Embryonic facial prominence (tissue), 1 donor: ENCODE measurements around the gene GSX2.
"Not testable (repeated sequence)": the region's sequence is repeated elsewhere in the genome, so short reads cannot be mapped to it uniquely, and the experiment has no call there.

Source experiments
- DNase-seq: peaks from one replicate; pipeline ENCODE4 v3.0.0-alpha.2; 2016; ENCODE audit errors: extremely low spot score

The GSX2 gene

DNA sequence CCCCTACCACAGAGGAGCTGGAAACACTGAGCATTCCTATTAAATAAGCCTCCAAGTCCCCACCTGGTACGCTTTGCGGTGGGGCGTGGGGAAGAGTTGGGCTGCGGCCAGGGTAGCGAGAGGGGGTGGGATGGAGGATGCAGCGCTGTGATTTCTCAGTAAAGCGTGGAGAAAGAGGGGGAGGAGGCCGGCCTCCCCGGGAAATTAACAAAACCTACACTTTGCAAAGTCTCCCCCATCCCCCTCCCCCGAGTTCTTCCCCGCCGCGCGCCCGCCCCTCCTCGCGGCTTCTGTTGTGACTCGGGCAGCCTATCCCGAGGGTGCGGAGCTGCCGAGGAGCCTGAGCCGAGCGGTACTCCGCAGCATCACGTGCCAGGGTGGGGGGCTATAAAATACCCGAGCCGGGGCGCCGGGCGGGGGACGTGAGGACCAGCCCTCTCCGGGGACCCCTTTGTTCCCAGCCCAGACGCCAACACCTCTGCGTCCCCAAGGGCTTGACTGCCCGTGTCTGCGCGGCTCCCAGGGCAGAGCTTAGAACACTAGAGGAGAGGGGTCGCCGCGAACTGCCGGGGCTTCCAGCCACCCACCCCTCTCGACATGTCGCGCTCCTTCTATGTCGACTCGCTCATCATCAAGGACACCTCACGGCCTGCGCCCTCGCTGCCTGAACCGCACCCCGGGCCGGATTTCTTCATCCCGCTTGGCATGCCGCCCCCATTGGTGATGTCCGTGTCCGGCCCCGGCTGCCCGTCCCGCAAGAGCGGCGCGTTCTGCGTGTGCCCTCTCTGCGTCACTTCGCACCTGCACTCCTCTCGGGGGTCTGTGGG is at the start of gene GSX2:
Gene GSX2, plus strand, starts transcription at position 416 of the 827 bp plus-strand sequence. Its CDS starts 182 bp downstream, at position 598.
- no peak for DNase-seq

DNA sequence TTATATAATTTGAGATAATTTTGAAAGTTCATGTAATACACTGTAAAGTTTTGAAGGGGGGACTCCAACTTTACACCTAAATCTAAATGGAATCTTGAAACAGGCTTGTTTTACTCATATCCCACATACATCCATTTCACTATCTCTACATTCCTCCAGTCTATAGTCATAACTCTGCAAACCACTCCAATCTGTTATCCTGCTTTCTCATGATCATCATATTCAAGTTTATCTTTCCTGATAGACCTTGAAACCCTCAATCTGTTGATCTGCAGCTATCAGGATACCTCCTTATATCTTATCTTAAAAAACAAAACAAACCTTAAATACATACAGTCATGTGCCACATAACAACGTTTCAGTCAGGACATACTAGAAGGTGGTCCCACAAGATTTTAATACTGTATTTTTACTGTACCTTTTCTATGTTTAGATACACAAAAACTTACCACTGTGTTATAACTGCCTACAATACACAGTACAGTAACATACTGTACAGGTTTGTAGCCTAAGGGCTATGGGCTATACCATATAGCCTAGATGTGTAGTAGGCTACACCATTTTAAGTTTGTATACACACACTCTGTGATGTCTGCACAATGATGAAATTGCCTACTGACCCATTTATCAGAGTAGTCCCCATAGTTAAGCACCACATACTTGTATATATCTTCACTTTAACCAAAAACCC is 49.6 kb upstream of the GSX2 start:
- DNase-seq, result no peak

DNA sequence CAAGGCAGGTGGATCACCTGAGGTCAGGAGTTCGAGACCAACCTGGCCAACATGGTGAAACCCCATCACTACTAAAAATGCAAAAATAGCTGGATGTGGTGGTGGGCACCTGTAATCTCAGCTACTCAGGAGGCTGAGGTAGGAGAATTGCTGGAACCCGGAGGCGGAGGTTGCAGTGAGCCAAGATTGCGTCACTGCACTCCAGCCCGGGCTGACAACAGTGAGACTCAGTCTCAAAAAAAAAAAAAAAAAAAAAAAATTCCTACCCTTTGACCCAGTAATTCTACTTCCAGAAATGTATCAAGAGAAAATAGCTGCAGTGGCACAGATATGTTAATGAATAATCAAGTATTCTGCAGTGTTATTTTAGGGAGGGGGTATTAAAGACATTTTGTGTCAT is 46.6 kb upstream of the GSX2 start:
- not testable (repeated sequence) for DNase-seq

DNA sequence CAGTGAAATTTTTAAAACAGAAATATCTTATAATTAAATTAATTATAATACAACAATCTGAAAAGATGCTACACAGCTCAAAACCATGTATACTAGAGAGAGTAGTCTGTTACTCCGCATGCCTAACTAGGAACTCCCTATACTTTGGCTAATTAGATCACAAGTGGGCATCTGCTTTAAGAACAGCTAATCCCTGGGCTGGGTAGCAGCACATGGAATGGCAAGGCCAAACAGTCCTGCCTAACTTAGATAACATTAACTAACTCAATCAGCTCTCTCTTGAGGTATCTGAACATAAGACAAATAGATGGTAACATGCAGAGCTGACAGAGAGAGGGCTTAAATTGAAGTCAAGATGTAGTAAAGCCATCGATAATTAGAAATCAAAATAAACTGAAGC is 45.5 kb upstream of the GSX2 start:
- no peak for DNase-seq

DNA sequence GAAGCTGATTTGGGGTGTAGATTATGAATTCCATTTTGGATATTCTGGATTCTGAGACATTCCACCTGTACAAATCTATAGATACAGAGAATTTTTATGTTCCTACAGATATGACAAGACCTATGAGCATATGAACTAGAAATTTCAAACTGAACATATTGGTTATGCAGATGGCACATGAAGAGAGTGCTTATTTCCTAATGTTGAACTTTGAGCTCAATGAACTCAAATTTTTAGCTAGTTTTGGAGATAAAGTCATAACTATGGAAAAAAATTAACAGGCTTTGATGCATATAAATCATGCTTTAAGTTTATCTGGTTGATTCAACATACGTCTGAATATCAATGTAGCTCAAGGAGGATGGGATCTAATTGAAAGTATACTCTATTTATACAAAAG is 44.5 kb upstream of the GSX2 start:
- DNase-seq, result no peak

DNA sequence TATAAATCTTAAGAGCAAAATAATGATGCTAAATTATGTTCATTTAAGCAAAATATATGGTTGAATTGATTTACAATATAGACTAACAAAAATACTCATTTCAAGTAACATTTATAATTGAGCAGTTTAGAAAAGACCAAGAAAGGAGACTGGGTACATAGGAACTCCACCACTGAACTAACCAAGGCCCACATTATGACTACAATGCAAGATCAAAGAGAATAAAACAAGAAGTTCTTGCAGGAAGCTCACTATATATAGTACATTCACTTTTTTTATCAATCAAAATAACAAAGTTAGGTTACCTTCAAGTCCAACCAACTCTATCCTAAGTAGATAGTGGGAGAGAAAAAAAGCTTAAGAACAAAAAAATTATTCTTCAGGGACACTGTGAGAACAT is 43.6 kb upstream of the GSX2 start:
- DNase-seq, result no peak

DNA sequence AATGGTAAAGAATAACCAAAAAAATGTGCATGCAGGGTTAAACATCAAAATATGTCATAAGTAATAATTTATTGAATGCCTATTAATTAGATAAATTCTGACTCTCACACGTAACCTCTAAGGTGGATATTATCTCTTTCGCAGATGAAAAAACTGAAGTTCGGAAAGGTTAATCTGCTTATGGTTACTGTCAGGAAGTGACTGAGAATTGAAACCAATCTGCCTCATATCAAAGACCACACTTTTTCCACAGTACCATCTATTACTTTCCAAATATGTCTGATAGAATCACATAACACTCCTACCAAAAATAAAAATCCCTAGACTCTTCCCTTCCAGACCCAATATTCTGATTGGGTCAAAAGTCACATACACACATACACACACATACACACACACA is 41.8 kb upstream of the GSX2 start:
- DNase-seq, result no peak

DNA sequence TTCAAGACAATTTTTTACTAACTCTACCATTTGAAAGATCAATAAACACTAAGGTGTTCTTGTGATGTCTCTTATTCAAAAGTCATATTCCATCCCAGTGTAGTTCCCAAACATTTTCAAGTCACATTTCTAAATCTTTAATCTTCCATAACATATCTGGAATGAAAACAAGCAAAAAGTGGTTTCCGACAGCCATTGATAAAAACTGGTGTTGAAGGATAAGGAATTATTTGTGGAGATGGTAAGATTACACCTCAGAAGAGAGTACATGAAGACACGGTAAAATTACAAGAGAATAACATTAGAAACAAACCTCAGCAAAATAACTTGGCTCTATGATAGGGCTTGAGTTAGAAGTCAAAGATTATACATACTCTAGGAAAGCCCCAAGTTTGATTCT is 39.8 kb upstream of the GSX2 start:
- no peak for DNase-seq

DNA sequence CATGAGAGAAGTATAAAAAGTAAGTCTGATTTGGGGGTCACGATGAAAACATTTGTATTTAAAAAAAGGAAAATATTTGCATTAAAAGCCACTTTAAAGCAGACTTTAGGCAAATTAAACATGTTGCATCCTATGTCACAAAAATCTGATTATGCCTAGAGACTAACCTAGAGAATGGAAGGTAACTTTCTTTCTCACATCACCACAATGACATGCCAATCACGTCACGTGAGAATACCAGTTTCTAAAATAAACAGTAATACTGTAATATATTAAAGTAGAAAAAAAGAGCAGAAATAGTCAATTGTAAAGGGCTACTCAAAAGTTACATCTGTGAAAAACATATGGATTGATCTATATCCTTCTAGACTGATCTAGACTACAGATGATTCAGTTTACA is 38.9 kb upstream of the GSX2 start:
- DNase-seq, result no peak

DNA sequence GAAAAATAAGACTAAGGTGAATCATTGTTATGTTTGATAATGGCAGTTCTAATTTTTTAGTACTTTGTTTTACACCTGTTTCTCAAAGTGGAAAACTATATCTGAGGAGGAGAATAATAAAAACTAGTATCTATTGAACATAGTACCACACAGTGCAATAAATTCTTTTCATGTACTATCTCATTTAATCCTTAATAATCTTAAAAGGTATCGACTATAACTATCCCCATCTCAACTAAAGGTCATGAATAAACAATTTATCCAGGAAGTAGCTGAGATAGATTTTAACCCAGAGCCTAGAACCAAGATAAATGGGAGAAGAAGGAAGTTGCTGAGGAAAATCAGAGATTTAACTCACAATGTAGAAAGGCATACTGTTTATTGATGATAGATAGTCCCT is 38.1 kb upstream of the GSX2 start:
- no peak for DNase-seq

DNA sequence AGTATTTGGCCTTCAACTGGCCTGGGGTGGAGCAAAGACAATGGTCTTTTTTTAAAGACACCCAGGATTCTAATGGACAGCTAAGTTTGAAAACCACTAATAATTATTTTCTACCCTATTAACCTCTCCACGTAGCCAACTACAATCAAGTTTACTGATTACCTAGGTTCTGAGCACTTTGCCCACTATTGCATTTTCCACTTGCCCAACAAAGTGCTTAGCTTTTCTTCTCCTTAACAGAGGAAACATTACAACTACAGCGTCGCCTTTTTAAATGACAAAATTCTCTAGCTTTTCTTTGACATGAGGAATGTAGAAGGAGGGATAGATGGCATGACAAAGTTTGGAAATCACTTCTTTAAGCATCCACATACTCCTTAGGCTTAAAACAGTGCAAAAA is 37.6 kb upstream of the GSX2 start:
- no peak for DNase-seq

DNA sequence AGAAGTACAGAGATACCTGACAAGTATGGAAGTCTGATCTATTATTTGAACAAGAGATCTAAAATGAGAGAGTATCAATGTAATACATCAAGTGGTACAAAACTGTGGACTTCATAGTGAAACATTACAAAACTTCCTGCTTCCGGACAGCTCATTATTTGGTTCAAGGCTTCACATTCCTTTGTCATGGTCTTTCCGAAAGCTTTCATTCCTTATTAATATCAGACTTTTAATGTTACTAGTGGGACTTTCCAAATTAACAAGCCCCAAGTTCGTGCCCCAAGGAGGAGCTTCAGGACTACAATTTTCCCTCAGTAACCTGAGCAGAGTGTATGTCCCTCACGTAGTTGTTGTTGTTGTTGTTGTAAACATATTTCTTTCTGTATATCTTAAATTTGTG is 36.7 kb upstream of the GSX2 start:
- DNase-seq, result no peak

DNA sequence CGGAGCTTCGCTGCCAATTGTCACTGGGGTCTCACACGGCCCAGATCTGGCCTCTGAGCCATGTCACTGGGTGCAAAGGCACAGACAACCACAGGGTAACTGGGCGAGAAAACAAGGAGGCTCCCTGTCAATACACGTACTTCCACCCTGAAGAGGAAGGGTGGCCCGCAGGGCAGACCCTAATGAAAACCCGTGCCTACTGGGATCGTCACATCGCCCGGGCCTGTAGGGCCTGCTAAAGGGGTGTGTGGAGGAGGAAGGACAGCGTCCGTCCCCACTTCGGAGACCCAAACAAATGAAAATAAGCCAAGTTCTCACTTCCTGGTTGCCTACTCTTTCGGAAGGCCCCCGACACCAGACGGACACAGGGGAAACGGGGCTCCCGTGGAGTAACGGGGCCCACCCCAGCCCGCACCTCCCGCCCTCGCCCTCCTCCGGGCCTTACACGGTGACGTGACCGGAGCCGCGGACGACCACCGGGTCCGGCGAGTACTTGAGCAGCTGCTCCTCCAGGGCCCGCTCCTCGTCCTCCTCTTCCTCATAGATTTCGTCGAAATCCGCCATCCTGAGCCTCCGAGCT is 36.1 kb upstream of the GSX2 start:
- no peak for DNase-seq

DNA sequence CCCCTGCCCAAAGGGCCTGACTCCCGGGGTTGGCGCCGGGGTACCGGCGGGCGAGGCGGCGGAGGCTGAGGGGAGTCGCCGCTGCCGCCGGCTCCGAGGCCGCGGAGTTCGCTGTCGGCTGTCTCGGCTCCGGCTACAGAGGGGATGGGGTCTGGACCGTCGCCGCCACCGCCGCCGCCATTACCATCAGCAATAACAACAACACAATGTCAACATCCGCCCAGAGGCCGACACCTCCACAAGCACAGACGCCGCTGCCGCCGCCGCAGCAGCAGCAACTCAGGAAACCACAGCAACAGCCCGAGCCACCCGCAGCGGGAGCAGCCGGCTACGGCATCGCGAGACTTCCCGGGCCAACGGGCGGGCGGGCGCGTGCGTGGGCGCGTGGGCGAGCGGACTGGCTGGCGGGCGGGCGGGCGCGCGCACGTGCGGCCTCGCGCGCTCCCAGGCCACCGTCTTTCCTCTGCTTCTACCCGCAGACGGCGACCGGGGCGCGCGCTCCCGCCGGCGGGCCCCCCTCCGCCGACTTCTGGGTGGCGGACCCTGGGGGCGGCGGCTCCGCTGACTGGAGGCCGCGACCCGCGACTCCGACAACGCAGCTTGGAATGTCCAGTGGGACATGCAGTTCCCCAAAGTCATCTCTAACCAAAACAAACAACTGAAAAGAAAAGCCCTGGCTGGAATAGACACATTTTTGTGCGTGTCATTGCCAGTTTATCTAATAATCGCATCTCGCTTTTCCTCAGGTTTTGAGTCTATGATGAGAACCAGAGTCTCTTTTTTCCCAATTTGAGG is 35.4 kb upstream of the GSX2 start, which contains the start of gene CHIC2:
Gene CHIC2, minus strand, starts transcription at position 289 of the 795 bp plus-strand sequence. CDS start 305 bp downstream, outside the sequence.
- peak; percentile 88 for DNase-seq

DNA sequence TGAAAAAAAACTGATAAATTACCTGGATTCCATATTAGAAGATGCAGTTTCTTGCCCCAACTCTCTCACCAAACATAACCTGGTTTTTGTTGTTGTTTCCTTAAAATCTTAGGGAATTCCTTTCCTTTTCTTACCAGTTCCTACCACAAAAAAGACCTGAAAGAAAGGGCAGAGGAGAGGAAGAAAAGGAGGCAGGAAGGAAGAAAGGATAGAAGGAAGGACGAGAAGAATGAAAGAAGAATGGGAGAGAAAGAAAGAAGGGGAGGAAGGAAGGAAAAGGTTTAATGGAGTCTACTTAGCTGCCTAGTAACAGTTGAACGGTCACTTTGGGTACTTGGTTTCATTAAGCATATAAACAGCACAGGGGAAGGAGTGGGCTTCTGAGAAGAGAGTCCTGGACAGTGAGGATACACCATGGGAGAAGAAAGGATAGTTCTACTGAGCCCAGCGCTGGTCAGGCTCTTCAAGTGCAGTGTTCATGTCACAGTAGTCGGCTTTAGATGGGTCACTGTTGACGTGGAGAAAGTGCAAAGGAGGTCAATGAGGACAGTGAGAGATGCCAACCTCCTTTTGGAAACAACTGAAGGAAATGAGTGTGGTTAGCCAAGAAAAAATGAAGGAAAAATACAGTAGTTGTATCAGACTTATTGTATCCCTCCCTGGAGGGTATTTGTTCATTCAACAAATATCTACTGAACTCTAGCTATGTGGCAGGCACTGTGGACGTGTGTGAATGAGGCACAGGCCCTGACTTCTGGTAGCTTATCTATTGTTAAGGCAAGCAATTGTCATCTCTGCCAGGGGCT is 34.5 kb upstream of the GSX2 start:
- no peak for DNase-seq

DNA sequence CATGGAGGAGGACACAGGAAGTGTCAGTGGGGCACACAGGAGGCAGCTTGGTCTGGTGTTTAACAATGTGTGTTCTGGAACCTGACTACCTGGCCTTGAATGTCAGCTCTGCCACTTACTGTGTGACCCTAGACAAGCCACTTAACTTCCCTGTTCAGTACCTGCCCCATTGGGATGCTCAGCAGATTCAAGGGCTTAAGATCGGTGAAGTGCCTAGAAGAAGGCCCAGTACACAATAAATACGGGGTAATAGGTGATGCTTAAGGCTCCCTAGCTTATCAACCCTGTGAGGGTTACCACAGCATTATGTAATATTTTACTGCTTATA is 33.9 kb upstream of the GSX2 start:
- DNase-seq, result no peak

DNA sequence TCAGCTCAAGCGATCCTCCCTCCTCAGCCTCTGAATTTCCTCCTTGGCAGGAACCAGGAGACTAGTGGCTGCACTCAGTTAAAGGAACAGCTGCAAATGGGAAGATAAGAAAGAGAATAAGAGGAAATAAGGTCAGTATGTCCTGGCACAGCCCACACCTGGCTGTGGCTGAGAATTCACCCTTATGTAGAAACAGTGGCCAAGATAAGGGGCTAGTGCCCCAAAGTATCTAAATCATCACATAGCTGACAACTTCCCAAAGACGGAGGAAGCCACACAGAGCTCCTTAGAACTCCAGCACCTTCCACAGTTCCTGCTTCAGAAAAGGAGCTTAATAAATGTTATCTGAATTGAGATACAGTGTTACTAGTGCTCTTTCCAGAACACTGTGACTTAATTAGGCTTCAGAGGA is 33.2 kb upstream of the GSX2 start:
- no peak for DNase-seq

DNA sequence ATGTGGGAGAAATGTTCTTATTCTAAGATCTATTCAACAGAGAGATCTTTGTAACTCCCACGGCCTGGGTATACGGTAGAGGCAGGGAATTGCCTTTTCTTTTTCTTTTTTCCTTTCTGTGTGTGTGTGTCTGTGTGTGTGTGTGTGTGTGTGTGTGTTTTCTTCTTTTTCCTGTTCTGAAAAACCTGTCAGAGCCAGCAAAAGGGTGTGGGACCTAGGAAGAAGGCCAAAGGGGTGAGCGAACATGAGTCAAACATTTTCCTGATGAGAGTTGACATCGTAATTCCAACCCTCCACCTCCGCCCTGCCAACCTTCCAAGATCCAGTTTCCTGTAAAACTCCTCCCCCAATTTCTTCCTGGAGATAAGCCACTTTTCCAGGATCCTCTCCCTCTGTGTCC is 32.8 kb upstream of the GSX2 start:
- no peak for DNase-seq

DNA sequence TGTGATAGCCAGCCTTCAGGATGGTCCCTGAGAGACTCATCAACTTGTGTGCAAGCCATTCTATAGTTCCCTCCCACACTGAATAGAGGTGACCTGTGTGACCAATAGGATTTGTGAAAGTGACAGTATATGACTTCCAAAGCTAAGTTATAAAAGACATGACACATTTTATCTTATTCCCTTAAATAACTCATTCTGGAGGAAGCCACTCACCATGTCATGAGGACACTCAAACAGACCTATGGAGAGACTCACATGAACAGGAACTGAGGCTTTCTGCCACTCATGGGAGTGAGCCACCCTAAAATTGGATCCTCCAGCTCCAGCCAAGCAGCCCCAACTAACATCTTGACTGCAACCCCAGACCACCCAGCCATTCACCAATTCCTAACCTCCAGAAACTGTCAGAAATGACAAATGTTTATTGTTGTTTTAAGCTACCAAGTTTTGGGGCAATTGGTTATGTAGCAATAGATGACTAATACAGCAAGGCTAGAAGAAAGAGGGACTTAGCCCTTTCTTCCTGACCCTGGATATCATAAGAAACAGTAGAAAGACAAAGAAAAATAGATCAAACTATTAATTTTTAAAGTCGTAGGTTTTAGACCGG is 26.6 kb upstream of the GSX2 start:
- no peak for DNase-seq

DNA sequence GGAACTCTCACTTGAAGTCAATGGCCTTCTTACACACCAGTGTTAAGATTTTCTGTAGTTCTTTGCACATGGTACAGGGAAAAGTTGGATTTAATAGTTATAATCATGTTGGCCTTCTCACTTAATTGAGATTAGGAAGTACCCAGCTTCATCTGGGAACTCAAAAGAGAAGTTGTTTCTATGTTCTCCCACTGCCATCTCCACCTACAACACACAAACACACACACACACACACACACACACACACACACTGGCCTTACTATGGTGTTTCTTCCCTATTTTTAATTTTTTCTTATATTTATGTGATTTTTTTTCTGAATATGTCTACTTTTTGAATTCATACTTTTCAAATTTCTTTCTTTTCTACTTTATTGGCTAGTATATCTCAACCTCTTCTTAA is 25.6 kb upstream of the GSX2 start:
- no peak for DNase-seq

DNA sequence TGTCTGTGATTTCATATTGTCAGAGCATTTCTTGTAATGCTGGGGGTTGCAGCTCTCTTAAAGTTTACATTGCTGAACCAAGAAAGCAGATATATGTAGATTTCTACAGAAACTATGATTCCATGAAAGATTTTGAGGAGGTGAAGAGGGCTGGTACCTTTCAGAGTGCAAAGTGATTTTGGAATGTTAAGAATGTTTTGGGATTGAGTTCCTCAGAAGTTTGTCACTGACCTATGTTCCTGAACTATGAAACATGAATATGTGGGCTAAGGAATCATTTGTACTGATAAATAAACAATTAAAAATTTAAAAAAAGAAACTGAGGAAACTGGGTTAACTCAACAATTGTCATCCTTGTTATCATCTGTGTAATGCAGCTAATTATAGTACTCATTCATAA is 23.3 kb upstream of the GSX2 start:
- no peak for DNase-seq
